ENCODE results near the gene PKNOX2.
"Not testable (repeated sequence)": the region's sequence is repeated elsewhere in the genome, so short reads cannot be mapped to it uniquely, and the experiment has no call there.

PKNOX2 gene

GRCh38 chr11:125201525-125202141 lies 37.1 kb downstream of the PKNOX2 start:
- in situ Hi-C loops (cut with MboI; ENCODE audit: low sequenced_read_pairs), result no loop called here

GRCh38 chr11:125202362-125202880 lies 37.9 kb downstream of the PKNOX2 start:
- in situ Hi-C loops (cut with MboI; ENCODE audit: low sequenced_read_pairs), result no loop called here

- in situ Hi-C loops (cut with MboI; ENCODE audit: low sequenced_read_pairs), result no loop called here
These were observed 38.4 kb downstream of the PKNOX2 start for GRCh38 chr11:125202977-125203376.

GRCh38 chr11:125207866-125208425 lies 43.4 kb downstream of the PKNOX2 start:
- in situ Hi-C loops (cut with MboI; ENCODE audit: low sequenced_read_pairs), result no loop called here

GRCh38 chr11:125210066-125210465 lies 45.5 kb downstream of the PKNOX2 start:
- in situ Hi-C loops (cut with MboI; ENCODE audit: low sequenced_read_pairs), result no loop called here

GRCh38 chr11:125211191-125211947 lies 46.8 kb downstream of the PKNOX2 start:
- in situ Hi-C loops (cut with MboI; ENCODE audit: low sequenced_read_pairs), result no loop called here

- in situ Hi-C loops (cut with MboI; ENCODE audit: low sequenced_read_pairs), result no loop called here
These were observed 47.4 kb downstream of the PKNOX2 start for GRCh38 chr11:125211948-125212340.

- in situ Hi-C loops (cut with MboI; ENCODE audit: low sequenced_read_pairs), result no loop called here
These were observed 50.3 kb downstream of the PKNOX2 start for GRCh38 chr11:125214601-125215565.

- in situ Hi-C loops (cut with MboI; ENCODE audit: low sequenced_read_pairs), result no loop called here
These were observed 51.4 kb downstream of the PKNOX2 start for GRCh38 chr11:125215976-125216375.

GRCh38 chr11:125218336-125218735 lies 53.8 kb downstream of the PKNOX2 start:
- in situ Hi-C loops (cut with MboI; ENCODE audit: low sequenced_read_pairs), result no loop called here

- in situ Hi-C loops (cut with MboI; ENCODE audit: low sequenced_read_pairs), result no loop called here
These were observed 56.9 kb downstream of the PKNOX2 start for GRCh38 chr11:125221461-125221860.

GRCh38 chr11:125222494-125222893 lies 57.9 kb downstream of the PKNOX2 start:
- in situ Hi-C loops (cut with MboI; ENCODE audit: low sequenced_read_pairs), result no loop called here

- in situ Hi-C loops (cut with MboI; ENCODE audit: low sequenced_read_pairs), result not testable (repeated sequence)
These were observed 58.6 kb downstream of the PKNOX2 start for GRCh38 chr11:125223161-125223560.

GRCh38 chr11:125223901-125224361 lies 59.4 kb downstream of the PKNOX2 start:
- in situ Hi-C loops (cut with MboI; ENCODE audit: low sequenced_read_pairs), result no loop called here

- in situ Hi-C loops (cut with MboI; ENCODE audit: low sequenced_read_pairs), result no loop called here
These were observed 60.0 kb downstream of the PKNOX2 start for GRCh38 chr11:125224391-125225021.

- in situ Hi-C loops (cut with MboI; ENCODE audit: low sequenced_read_pairs), result no loop called here
These were observed 60.9 kb downstream of the PKNOX2 start for GRCh38 chr11:125225401-125225800.

GRCh38 chr11:125226031-125226430 lies 61.5 kb downstream of the PKNOX2 start:
- in situ Hi-C loops (cut with MboI; ENCODE audit: low sequenced_read_pairs), result no loop called here

GRCh38 chr11:125226706-125227105 lies 62.2 kb downstream of the PKNOX2 start:
- in situ Hi-C loops (cut with MboI; ENCODE audit: low sequenced_read_pairs), result no loop called here

- in situ Hi-C loops (cut with MboI; ENCODE audit: low sequenced_read_pairs), result no loop called here
These were observed 62.6 kb downstream of the PKNOX2 start for GRCh38 chr11:125227151-125227550.

- in situ Hi-C loops (cut with MboI; ENCODE audit: low sequenced_read_pairs), result no loop called here
These were observed 63.9 kb downstream of the PKNOX2 start for GRCh38 chr11:125228445-125228844.
